SK-N-MC (cell line): ENCODE measurements around the gene WDCP.

Experiments
- EZH2 ChIP-seq: fragments of 200-600 bp; sonication (generic); IDR thresholded peaks from one replicate; pipeline ENCODE4 v1.6.1; 2017; ENCODE audit warnings: antibody characterized with exemption
- FOXP2 ChIP-seq: optimal IDR thresholded peaks from 2 replicates; pipeline ENCODE3; 2011; ENCODE audit warnings: mild to moderate bottlenecking, moderate library complexity; ENCODE audit not compliant: insufficient read depth; ENCODE audit errors: extremely low read length, control extremely low read depth
- POLR2AphosphoS5 ChIP-seq: IDR thresholded peaks from 2 replicates; pipeline ENCODE4 v1.6.1; 2012; ENCODE audit warnings: mild to moderate bottlenecking, low read depth, low read length, borderline replicate concordance

DNA sequence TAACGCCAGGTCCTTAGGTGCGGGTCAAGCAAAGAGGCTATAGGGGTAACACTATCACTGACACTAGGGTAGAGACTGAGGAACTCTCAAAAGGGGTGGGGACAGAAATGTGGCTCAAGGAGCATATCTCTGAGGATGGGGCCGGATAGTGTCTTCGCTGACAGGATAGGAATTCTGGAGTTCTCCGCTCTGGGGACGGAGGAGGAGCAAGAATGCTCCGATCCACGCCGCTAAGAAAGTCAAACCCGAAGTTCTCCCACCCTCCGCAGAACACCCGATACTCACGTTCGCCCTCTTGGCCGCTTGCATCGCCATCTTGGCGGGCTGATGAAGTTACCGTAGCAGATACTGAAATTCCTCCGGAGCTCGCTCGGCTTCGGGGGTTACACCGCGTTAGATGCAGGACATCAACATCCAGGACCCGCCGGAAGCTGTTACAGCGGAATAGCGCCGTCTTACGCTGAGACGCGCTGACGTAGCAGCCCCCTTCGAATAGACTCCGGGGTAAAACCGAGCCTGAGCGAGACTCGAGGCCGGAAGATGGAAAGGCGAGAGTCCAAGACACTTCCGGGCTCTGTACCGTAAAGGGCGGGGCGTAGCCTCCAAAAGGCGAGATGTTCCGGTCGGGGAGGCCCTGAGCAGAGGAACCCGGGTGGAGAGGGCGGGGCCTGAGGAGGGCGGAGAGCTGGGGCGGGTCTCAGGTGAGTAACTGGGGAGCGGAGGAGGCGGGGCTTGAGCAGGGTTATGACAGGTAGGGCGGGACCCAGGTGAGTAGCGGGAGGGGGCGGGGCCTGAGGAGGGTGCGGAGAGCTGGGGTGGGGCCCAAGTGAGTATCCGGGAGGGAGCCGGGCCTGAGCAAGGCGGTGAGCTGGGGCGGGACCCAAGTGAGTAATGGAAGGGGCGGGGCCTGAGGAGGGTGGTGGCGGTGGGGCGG lies 29.0 kb upstream of the WDCP start, which contains the start of gene SF3B6:
- TF ChIP-seq FOXP2 (no peak), EZH2 (no peak), POLR2AphosphoS5 (peak; percentile 93)
